Naive B cell (primary cell): ENCODE results near the gene RBM20. TPM values are rescaled to one million over a fixed set of nuclear protein-coding genes. Genes with fewer than 3 reads are reported as not detected.
A peak's percentile ranks its signal among the peaks of the same experiment; 100 is the strongest.

Experiments
- ATAC-seq, 2 donors: fragments of 150-1000 bp; cut with Tn5 transposase; 2 replicates each; pipeline ENCODE4 v1.10.0; 2021; ENCODE audit warnings: low read depth in 2 of 2, mild to moderate bottlenecking in 2 of 2, moderate library complexity in 2 of 2
- DNase-seq: peaks from one replicate; pipeline ENCODE4 v3.0.0; 2022
- H3K27ac Mint-ChIP-seq, 6 donors: one replicate each; pipeline ENCODE4 v1.8.0; 2020 to 2022; ENCODE audit warnings: mild to moderate bottlenecking in 6 of 6, mixed read lengths in 6 of 6, moderate library complexity in 5 of 6, inconsistent platforms in 2 of 6
- H3K27me3 Mint-ChIP-seq, 3 donors: one replicate each; pipeline ENCODE4 v1.8.0; 2021 to 2022; ENCODE audit warnings: mixed read lengths in 3 of 3, mild to moderate bottlenecking in 1 of 3
- H3K36me3 Mint-ChIP-seq, 2 donors: one replicate each; pipeline ENCODE4 v1.8.0; 2020 to 2022; ENCODE audit warnings: mixed read lengths in 2 of 2, inconsistent platforms in 1 of 2, mild to moderate bottlenecking in 1 of 2
- H3K4me1 Mint-ChIP-seq, 3 donors: one replicate each; pipeline ENCODE4 v1.8.0; 2020 to 2022; ENCODE audit warnings: mixed read lengths in 3 of 3, inconsistent platforms in 1 of 3, mild to moderate bottlenecking in 1 of 3, moderate library complexity in 1 of 3
- H3K4me3 Mint-ChIP-seq, 8 donors: one replicate each; pipeline ENCODE4 v1.8.0; 2020 to 2022; ENCODE audit warnings: mild to moderate bottlenecking in 8 of 8, mixed read lengths in 8 of 8, moderate library complexity in 8 of 8, inconsistent platforms in 2 of 8
- H3K9me3 Mint-ChIP-seq, 7 donors: one replicate each; pipeline ENCODE4 v1.8.0; 2020 to 2022; ENCODE audit warnings: mixed read lengths in 7 of 7, mild to moderate bottlenecking in 5 of 7, inconsistent platforms in 2 of 7, moderate library complexity in 1 of 7
- polyA plus RNA-seq, 6 donors: library from polyadenylated mRNA; unstranded; fragments of 300-500 nt; fragmentation: Illumina TruSeq; gene quantifications; one replicate each; pipeline ENCODE4 v1.2.3, GENCODE V29; 2021; ENCODE audit warnings: low read depth in 6 of 6

Gene RBM20
- polyA plus RNA-seq, 6 donors from 2014 or later = 0.05 TPM; not detected in 5

GRCh38 chr10:110750931-110751330 lies 106.8 kb downstream of the RBM20 start:
- DNase-seq = no peak
- peaks cover 3 to 8% (median 3%) of the 10 kb centered on the region in 3 donors for H3K4me1 Mint-ChIP-seq

GRCh38 chr10:110751850-110752249 lies 107.7 kb downstream of the RBM20 start:
- H3K4me1 Mint-ChIP-seq = peaks cover 0 to 2% (median 1%) of the 10 kb centered on the region in 3 donors
- peaks cover 0 to 13% (median 3%) of the 10 kb centered on the region in 7 donors for H3K9me3 Mint-ChIP-seq
- no peak overlapping the region for H3K27ac Mint-ChIP-seq
- DNase-seq (no peak), ATAC-seq (no peak)
- no peak overlapping the region for H3K4me3 Mint-ChIP-seq
- peaks cover 7 to 18% (median 13%) of the 10 kb centered on the region in 3 donors for H3K27me3 Mint-ChIP-seq
- H3K36me3 Mint-ChIP-seq = no peaks in the 10 kb centered on the region

More at GRCh38 chr10:110750931-110751330, 106.8 kb downstream of the RBM20 start:
- Mint-ChIP-seq H3K4me3 (no peak overlapping the region), H3K36me3 (no peaks in the 10 kb centered on the region), H3K27ac (no peak overlapping the region), H3K27me3 (peaks cover 7 to 18% (median 13%) of the 10 kb centered on the region in 3 donors), H3K9me3 (peaks cover 0 to 13% (median 3%) of the 10 kb centered on the region in 7 donors)
- no peak for ATAC-seq

DNA sequence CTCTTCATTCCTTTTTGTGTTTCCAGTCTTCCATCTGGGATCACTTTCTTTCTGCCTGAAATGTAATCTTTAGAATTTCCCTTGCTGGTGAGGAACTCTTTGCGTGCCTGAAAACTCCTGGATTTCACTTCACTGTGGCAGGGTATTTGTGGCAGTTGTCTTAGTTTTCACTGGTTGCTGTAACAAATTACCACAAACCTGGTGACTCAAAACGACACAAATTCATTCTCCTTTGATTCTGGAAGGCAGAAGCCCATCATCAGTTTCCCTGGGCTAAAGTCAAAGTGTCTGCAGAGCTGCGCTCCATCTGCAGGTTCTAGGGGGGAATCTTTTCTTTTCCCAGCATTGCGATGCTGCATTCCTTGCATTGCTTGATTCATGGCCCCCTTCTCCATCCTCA lies 109.3 kb downstream of the RBM20 start:
- Mint-ChIP-seq H3K9me3 (peaks cover 0 to 13% (median 4%) of the 10 kb centered on the region in 7 donors), H3K4me3 (no peak overlapping the region), H3K36me3 (no peaks in the 10 kb centered on the region), H3K27ac (no peak overlapping the region), H3K4me1 (no peaks in the 10 kb centered on the region), H3K27me3 (peaks cover 7 to 25% (median 13%) of the 10 kb centered on the region in 3 donors)
- no peak for DNase-seq
- ATAC-seq = no peak

DNA sequence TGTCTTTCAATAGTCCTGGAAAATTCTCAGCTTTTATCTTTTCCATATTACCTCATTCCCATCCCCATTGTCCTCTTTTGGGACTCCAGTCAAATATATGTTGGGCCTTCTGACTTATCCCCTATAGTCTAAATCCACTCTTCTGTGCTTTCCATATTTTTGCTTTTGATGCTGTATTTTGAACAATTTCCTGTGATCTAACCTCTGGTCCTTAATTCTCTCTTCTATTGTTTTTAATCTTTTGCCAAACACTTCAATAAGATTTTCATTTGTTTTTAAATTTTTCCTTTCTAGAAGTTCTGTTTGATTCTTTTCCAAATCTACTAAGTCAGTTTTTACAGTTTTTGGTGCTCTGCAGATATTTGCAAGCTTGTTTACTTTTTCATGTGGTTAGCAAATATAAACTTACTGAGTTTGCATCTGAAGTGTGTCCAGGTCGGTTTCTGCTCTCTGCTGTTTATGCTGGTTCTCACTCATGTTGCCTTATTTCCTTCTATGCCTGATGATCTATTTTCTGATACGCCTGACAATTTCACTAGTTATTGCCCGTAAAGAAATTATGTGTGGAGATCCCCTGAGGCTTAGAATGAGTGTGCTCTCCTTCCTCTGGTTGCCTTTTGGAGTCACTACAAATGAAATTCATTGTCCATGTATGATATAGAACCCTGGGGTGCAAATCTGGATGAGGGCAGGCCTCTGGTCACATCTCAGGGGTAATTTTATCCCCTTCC lies 110.4 kb downstream of the RBM20 start:
- Mint-ChIP-seq H3K4me3 (no peak overlapping the region), H3K9me3 (peaks cover 0 to 3% (median 0%) of the 10 kb centered on the region in 7 donors), H3K4me1 (no peaks in the 10 kb centered on the region), H3K27me3 (peaks cover 7 to 34% (median 17%) of the 10 kb centered on the region in 3 donors), H3K27ac (no peak overlapping the region), H3K36me3 (no peaks in the 10 kb centered on the region)
- ATAC-seq (no peak), DNase-seq (no peak)

DNA sequence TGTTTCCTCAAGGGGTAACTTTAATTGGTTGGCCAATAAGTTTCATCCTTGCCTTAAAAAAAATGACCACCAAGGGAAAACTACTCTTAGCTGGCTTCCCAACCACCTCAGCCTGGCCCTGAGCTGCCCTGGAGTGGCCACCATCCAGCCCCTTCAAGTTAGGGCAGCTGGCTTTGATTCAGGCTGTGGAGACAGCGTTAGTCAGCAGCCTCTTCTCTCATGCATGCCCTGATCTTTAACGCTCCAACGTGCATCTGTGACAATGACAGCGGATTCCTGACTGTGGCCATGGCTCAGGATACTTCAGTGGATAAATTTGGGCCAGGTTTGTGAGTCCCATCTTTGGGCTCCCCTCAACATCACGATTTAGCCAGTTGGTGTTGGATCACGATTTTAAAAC lies 111.6 kb downstream of the RBM20 start:
- Mint-ChIP-seq H3K27ac (no peak overlapping the region), H3K36me3 (no peaks in the 10 kb centered on the region), H3K4me3 (no peak overlapping the region), H3K27me3 (peaks cover 7 to 40% (median 24%) of the 10 kb centered on the region in 3 donors), H3K4me1 (no peaks in the 10 kb centered on the region), H3K9me3 (peaks cover 0 to 2% (median 0%) of the 10 kb centered on the region in 7 donors)
- DNase-seq (no peak), ATAC-seq (no peak)

- Mint-ChIP-seq H3K27me3 (peaks cover 7 to 40% (median 24%) of the 10 kb centered on the region in 3 donors), H3K4me3 (no peak overlapping the region), H3K4me1 (no peaks in the 10 kb centered on the region), H3K27ac (no peak overlapping the region), H3K9me3 (peaks cover 0 to 2% (median 0%) of the 10 kb centered on the region in 7 donors), H3K36me3 (no peaks in the 10 kb centered on the region)
- DNase-seq (no peak), ATAC-seq (no peak)
Measured at GRCh38 chr10:110756876-110757275, 112.7 kb downstream of the RBM20 start.

DNA sequence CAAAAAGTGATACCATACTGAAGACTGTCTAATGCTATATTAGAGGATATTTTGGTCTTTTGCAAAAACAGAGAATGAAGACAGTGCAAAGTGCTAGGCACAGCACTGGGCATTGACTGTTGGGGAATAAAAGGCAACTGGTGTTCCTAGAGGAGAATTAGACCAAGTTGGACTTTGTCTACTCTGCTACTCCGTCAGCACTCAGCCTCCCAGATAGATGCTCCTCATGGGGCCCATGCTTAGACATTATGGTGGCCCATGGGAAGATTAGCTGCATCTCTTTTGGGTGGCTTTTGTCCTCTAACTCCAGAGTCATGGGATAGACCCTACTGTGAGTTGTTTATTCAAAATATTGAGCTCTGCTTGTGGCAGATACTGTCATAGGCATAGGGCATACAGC lies 113.5 kb downstream of the RBM20 start:
- no peak overlapping the region for H3K27ac Mint-ChIP-seq
- no peak overlapping the region for H3K4me3 Mint-ChIP-seq

GRCh38 chr10:110758128-110758765 lies 114.1 kb downstream of the RBM20 start:
- H3K4me1 Mint-ChIP-seq = no peaks in the 10 kb centered on the region
- H3K36me3 Mint-ChIP-seq = no peaks in the 10 kb centered on the region
- H3K27ac Mint-ChIP-seq = no peak overlapping the region
- H3K27me3 Mint-ChIP-seq = peaks cover 8 to 51% (median 35%) of the 10 kb centered on the region in 3 donors
- H3K4me3 Mint-ChIP-seq = no peak overlapping the region
- peaks cover 0 to 2% (median 0%) of the 10 kb centered on the region in 7 donors for H3K9me3 Mint-ChIP-seq
- no peak for DNase-seq
- ATAC-seq = no peak

More for the DNA sequence above, 113.5 kb downstream of the RBM20 start:
- H3K4me1 Mint-ChIP-seq = no peaks in the 10 kb centered on the region
- H3K27me3 Mint-ChIP-seq = peaks cover 7 to 45% (median 30%) of the 10 kb centered on the region in 3 donors
- H3K9me3 Mint-ChIP-seq = peaks cover 0 to 2% (median 0%) of the 10 kb centered on the region in 7 donors
- ATAC-seq (no peak), DNase-seq (no peak)
- no peaks in the 10 kb centered on the region for H3K36me3 Mint-ChIP-seq

GRCh38 chr10:110758898-110759297 lies 114.8 kb downstream of the RBM20 start:
- no peak overlapping the region for H3K27ac Mint-ChIP-seq
- ATAC-seq = no peak
- H3K27me3 Mint-ChIP-seq = peaks cover 15 to 50% (median 35%) of the 10 kb centered on the region in 3 donors
- H3K9me3 Mint-ChIP-seq = peaks cover 0 to 2% (median 0%) of the 10 kb centered on the region in 7 donors
- H3K4me3 Mint-ChIP-seq = no peak overlapping the region
- DNase-seq = no peak
- no peaks in the 10 kb centered on the region for H3K4me1 Mint-ChIP-seq
- H3K36me3 Mint-ChIP-seq = no peaks in the 10 kb centered on the region

DNA sequence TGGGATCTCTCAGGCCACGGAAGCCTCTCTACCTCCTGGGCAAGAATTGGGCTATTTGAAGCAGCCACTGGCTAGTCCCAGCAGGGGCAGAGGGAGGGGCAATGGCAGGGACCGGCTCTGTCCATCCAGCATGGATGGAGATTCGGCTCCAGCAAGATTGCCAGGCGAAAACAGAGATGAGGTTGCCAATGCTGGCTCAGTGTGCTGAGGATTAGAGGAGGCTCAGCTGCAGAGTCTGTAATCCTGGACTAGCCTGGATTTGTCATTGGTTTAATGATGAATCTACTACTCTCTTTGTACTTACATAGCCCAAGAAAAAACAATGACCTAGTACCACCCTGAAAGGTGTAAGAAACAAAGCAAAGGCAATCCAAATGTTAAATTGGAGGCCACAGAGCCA lies 115.4 kb downstream of the RBM20 start:
- no peak for DNase-seq
- Mint-ChIP-seq H3K4me3 (no peak overlapping the region), H3K27ac (no peak overlapping the region), H3K9me3 (peaks cover 0 to 2% (median 0%) of the 10 kb centered on the region in 7 donors), H3K4me1 (no peaks in the 10 kb centered on the region), H3K27me3 (peaks cover 12 to 44% (median 35%) of the 10 kb centered on the region in 3 donors), H3K36me3 (no peaks in the 10 kb centered on the region)
- no peak for ATAC-seq

DNA sequence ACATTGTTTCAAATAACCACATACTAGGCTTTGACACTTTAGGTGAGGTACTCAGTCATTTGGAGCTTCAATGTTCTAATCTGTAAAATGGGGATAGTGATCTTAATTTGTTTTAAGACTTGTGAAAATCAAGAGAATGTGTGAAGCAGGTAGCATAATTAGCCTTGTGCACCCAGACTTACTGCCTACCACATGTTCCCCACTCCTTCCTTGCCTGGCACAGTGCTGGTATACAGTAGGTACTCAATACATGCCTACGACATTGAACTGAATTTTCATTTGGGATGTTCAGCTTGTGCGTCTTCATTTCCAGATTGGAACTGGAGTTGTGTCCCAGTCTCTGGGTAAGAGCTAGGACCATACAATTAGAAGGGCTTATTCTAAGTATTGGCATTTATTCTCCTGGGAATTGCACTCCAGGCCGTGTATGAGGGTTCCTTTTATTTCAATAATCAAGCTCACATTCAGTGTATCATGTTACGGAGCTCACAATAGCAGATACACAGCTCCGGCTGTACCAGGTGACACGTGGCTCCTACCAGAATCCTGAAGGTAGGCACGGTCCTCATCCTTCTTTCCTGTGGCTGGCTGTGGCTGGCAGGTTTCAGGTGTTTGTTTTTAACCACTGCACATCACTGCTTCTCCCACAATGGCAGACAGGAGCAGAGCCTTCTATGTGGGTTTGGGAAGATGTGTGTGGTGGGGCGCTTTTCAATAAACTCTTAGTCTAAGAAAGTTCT lies 118.1 kb downstream of the RBM20 start:
- no peak for ATAC-seq
- peaks cover 0 to 2% (median 0%) of the 10 kb centered on the region in 7 donors for H3K9me3 Mint-ChIP-seq
- no peaks in the 10 kb centered on the region for H3K36me3 Mint-ChIP-seq
- H3K27ac Mint-ChIP-seq = no peak overlapping the region
- H3K27me3 Mint-ChIP-seq = peaks cover 8 to 39% (median 30%) of the 10 kb centered on the region in 3 donors
- no peaks in the 10 kb centered on the region for H3K4me1 Mint-ChIP-seq
- no peak overlapping the region for H3K4me3 Mint-ChIP-seq
- DNase-seq = no peak

DNA sequence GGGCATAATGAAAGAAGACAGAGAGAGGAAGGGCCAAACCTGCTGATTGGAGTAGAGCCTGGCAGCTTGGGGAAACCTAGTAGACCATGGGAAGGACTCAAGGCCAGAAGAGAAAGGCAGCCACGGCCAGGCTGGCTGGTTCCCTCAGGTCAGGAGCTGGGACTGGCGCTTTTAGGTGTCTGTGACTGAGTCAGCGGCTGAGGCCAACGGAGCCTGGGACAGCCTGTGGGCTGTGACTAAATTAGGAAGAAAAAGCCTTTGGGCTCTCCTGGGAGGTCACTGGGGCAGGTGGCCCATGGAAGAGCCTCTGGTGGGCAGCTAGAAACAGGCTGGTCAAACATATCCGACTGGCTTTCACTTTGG lies 118.7 kb downstream of the RBM20 start:
- Mint-ChIP-seq H3K4me1 (no peaks in the 10 kb centered on the region), H3K36me3 (no peaks in the 10 kb centered on the region), H3K4me3 (no peak overlapping the region), H3K27ac (no peak overlapping the region), H3K27me3 (peaks cover 8 to 38% (median 30%) of the 10 kb centered on the region in 3 donors), H3K9me3 (peaks cover 0 to 2% (median 0%) of the 10 kb centered on the region in 7 donors)
- DNase-seq = no peak
- ATAC-seq = no peak

- Mint-ChIP-seq H3K27me3 (peaks cover 8 to 27% (median 25%) of the 10 kb centered on the region in 3 donors), H3K4me1 (no peaks in the 10 kb centered on the region), H3K36me3 (no peaks in the 10 kb centered on the region), H3K4me3 (peak overlapping the region in 1 of 8 donors; percentile 42), H3K27ac (no peak overlapping the region), H3K9me3 (no peaks in the 10 kb centered on the region)
- DNase-seq (no peak), ATAC-seq (no peak)
Measured at GRCh38 chr10:110764378-110764777, 120.2 kb downstream of the RBM20 start.
